ENCODE results near the gene ZNF407. TPM values are rescaled to one million over a fixed set of nuclear protein-coding genes. Genes with fewer than 3 reads are reported as not detected.

Gene ZNF407
- total and polyA plus RNA-seq, 2 experiments from 2014 or later, result 2.1 to 10.4 TPM

GRCh38 chr18:74556126-74556525, 41.5 kb upstream of the ZNF407 start:
- Histone ChIP-seq H2AFZ (no peak overlapping the region), H3K4me1 (ENCODE audit: insufficient read depth) (no peaks in the 10 kb centered on the region), H3K27ac (ENCODE audit: low read depth) (no peak overlapping the region), H4K20me1 (replicated peaks; ENCODE audit: insufficient read depth) (no peaks in the 10 kb centered on the region), H3K36me3 (ENCODE audit: insufficient read depth) (no peaks in the 10 kb centered on the region), H3K4me2 (no peak overlapping the region), H3F3A (replicated peaks; ENCODE audit: low read depth) (no peaks in the 10 kb centered on the region), H3K9me2 (ENCODE audit: insufficient read depth) (no peaks in the 10 kb centered on the region), H3K27me3 (ENCODE audit: insufficient read depth) (no peaks in the 10 kb centered on the region), H3K79me2 (replicated peaks; ENCODE audit: insufficient read depth) (no peaks in the 10 kb centered on the region), H3K4me3 (no peak overlapping the region)
- DNase-seq (ENCODE audit: low spot score), result no peak
- Mint-ChIP-seq H3K4me1 (peaks cover 2% of the 10 kb centered on the region; the same call in 1 of the 3 replicates), H3K27ac (no peak overlapping the region), H3K36me3 (ENCODE audit: low read depth) (peaks cover 7% of the 10 kb centered on the region), H3K27me3 (ENCODE audit: insufficient read depth, low read depth, poor library complexity) (peaks cover 8% of the 10 kb centered on the region), H3K9me3 (peaks cover 14% of the 10 kb centered on the region), H3K4me3 (no peak overlapping the region)
- ATAC-seq, result no peak
- no peak for TF ChIP-seq CTCF (conservative IDR thresholded peaks at IDR 0.05; ENCODE audit: low read depth in 2 of 2)
- no peak for TF ChIP-seq NANOG (IDR thresholded peaks at IDR 0.05; ENCODE audit: borderline replicate concordance)
- no peak for TF ChIP-seq STAT1 (IDR thresholded peaks at IDR 0.05; ENCODE audit: unreplicated experiment)
- TF ChIP-seq CREB1 (CRISPR knock-in tag; IDR thresholded peaks at IDR 0.05; ENCODE audit: low read depth), result no peak
- TF ChIP-seq ZNF462 (CRISPR knock-in tag; IDR thresholded peaks at IDR 0.05), result no peak
- TF ChIP-seq EZH2phosphoT487 (IDR thresholded peaks at IDR 0.05; ENCODE audit: unreplicated experiment), result no peak
- TF ChIP-seq EZH2 (IDR thresholded peaks at IDR 0.05; ENCODE audit: low read depth, unreplicated experiment), result no peak
- TF ChIP-seq POLR2AphosphoS5 (IDR thresholded peaks at IDR 0.05; ENCODE audit: low read depth), result no peak
- no peak for TF ChIP-seq ZNF331 (CRISPR knock-in tag; IDR thresholded peaks at IDR 0.05; ENCODE audit: low read depth)
- TF ChIP-seq REST (IDR thresholded peaks at IDR 0.05; ENCODE audit: unreplicated experiment), result no peak
- TF ChIP-seq ETS1 (IDR thresholded peaks at IDR 0.05), result no peak
- no peak for TF ChIP-seq ZNF114 (CRISPR knock-in tag; IDR thresholded peaks at IDR 0.05)
- no peak for TF ChIP-seq JUNB (IDR thresholded peaks at IDR 0.05; ENCODE audit: unreplicated experiment)
